OCI-M2 (cell line): Measurements from ENCODE around the gene ATAD2B.
"Not testable (repeated sequence)": the region's sequence is repeated elsewhere in the genome, so short reads cannot be mapped to it uniquely, and the experiment has no call there.

Experiments
- DNase-seq: peaks from one replicate; lab custom pipeline; 2025; ENCODE audit not compliant: unreplicated experiment; lab: John Stamatoyannopoulos, UW

The ATAD2B gene

DNA sequence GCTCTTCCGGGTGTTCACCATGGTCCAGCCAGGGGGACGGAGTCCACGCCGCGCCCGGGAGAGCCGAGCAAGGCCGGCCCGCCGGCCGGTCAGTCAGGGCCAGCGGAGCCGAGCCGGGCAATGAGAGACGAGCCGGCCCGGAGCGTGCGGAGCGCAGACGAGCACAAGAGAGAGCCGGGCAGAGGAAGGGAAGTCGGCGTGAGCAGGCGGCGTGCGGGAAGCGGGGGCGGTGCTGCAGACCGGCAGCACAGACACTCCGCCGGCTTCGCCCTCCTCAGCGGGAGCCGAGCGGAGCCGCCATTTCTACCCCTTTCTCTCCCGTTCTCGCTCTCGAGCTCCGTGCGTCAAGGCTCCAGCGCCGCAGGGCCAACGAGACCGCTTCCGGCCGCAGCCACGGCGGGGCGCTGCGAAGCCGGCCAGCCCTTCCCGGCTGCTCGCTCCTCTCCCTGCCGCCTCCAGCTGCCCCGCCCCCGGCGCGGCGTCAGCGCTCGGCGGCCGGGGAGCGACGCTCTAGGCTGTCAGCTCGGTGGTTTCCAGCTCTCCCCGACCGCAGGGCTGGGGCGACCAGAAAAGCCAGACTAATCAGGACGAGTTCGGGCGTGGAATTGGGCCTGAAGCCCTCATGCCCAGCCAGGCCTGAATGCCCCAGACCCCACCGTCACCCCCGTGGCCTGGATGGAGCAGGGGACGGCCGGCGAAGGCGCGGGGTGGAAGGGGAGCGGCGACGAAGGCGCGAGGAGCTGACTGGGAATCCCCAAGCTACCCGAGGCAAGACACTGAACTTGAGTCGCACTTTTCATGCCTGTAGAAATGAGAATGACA lies at the start of gene ATAD2B:
ATAD2B (minus strand) TSS at position 374 of the 822 bp plus-strand sequence; CDS start at position 21, 353 bp downstream.
- peak; percentile 45 for DNase-seq

DNA sequence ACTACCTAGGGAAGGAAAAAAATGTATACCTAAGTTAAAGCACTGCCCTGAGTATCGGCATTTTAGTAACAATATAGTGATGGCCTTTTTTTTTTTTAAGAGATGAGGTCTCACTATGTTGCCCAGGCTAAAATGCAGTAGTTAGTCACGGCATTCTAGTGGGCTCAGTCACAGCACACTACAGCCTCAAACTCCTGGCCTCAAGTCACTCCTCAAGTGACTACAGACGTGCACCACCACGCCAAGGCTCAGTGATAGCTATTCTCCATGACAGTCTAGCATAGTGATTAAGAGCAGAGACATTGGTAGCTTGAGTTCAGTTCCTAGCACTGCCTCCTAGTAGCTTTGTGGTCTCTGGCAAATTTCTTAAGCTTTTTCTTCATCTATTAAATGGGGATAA lies 40.9 kb upstream of the ATAD2B start:
- DNase-seq, result no peak

DNA sequence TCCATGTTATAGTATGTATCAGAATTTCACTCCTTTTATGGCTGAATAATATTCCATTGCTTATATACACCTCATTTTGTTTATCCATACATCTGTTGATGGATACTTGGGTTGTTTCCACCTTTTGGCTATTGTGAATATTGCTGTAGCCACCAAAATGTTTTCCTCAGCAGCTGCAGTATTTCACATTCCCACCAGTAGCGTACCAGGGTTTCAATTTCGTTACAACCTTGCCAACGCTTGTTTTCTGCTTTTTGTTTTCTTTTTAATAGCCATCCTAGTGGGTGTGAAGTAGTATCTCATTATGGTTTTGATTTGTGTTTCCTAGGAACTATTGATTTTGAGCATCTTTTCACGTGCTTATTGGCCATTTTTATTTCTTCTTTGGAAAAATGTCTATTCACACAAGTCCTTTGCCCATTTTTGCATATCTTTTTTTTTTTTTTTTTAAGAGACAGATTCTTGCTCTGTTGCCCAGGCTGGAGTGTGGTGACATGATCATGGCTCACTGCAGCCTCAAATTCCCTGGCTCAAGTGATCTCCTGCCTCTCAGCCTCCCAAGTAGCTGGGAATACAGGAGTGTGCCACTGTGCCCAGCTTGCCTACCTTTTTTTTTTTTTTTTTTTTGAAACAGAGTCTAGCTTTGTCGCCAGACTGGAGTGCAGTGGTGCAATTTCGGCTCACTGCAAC lies 27.5 kb upstream of the ATAD2B start:
- DNase-seq, result no peak

DNA sequence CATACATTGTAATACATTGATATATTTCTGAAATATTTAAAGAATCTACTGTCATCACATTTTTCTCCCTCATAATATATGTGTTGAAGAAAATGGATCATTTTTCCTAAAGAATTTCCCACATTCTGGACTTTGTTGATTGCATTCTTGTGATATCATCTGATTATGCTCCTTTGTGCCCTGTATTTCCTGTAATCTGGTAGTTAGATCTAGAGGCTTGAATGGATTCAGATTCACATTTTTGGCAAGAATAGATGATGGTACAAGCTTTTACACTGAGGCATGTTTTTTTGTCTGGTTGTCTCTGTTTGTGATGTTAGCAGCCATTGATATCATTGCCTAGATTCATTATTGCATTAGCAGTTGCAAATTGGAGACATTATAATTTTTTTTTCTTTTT lies 26.7 kb upstream of the ATAD2B start:
- no peak for DNase-seq

DNA sequence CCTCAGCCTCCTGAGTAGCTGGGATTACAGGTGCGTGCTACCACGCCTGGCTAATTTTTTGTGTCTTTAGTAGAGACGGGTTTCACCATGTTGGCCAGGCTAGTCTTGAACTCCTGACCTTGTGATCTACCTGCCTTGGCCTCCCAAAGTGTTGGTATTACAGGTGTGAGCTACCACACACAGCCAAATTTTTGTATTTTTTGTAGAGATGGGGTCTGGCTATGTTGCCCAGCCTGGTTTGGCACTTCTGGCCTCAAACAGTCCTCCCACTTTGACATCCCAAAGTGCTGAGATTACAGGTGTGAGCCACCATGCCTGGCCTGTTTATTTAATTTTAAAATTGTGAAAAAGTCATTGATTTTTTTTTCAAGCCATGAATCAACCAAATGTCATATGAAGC lies 25.6 kb upstream of the ATAD2B start:
- DNase-seq, result not testable (repeated sequence)

DNA sequence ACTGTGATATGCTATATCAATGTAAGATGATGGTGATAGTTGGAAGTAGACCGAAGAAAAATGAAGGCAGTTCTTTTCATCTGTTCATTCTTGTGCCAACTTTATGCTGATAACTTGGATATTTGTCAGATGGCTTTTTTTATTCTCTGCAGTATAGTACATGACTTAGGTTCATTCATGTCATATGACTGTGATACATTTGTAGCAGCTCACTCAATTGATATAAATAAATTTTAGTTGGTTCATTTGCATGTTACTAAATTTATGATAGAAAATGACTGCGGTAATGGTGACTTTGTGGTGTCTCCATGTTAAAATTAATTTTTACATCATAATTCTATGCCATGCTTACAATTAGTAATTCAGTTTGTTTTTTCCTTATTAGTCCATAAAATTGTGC lies 20.4 kb upstream of the ATAD2B start:
- no peak for DNase-seq

DNA sequence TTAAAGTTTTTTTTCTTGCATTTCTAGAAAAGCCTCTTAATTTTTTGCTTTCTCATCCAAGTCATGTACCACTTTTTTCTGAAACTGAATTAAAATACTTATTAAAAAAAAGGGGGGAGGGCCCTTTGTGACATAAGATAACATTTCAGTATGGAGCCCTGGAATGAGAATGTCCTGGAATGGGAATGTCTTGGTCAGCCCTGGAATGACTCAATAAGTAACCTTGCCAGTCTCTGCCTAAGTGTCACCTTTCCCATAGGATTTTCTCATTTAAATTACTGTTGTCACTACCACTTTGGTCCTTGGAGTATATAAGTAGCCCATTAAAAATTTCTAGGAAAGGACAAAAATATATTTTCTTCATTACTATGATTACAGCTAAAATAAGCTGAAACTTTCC lies 18.1 kb upstream of the ATAD2B start:
- DNase-seq, result no peak

DNA sequence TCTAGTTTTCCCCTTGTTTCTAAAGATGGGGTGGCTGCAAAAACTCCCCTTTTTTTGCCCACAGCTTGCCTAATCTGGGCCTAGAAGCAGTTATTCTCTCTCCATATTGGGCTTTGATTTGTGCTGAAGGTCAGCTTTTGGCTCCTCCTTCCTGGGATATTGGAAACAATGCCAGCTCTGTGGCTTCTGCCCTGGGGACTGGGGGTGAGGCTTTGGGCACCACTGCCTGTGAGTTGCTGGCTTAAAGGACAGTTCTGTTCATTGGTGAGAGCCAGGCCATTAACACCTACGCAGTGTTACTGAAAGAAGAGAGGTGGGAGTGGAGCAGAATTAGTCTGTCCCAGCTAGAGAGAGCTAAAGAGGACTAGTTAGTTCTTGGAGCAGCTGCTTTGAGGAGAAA lies 17.6 kb upstream of the ATAD2B start:
- DNase-seq, result no peak

DNA sequence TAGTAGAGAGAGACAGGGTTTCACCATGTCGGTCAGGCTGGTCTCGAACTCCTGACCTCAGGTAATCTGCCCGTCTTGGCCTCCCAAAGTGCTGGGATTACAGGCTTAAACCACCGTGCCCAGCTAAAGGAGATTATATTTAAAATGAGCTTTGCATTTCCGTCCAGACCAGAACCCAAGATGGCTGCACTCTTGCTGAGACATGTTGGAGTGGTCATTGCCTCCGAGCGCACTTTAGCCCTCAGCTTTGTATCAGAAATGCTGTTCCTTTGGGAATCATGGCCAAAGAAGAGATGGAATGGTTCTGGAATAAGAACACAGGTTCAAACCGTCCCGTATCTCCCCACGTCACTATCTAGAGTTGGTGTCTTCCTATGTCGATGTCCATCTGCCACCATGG lies 16.7 kb upstream of the ATAD2B start:
- DNase-seq, result no peak

DNA sequence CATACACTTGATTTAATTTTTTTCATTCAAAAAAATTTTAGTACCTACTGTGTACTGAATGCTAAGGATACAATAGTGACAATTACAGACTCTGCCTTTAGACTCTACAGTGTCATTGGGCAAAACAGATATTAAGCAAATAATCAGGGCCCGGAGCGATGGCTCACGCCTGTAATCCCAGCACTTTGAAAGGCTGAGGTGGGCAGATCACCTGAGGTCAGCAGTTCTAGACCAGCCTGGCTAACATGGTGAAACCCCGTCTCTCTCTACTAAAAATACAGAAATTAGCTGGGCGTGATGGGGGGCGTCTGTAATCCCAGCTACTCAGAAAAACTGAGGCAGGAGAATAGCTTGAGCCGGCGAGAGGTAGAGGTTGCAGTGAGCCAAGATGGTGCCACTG lies 14.7 kb upstream of the ATAD2B start:
- no peak for DNase-seq

DNA sequence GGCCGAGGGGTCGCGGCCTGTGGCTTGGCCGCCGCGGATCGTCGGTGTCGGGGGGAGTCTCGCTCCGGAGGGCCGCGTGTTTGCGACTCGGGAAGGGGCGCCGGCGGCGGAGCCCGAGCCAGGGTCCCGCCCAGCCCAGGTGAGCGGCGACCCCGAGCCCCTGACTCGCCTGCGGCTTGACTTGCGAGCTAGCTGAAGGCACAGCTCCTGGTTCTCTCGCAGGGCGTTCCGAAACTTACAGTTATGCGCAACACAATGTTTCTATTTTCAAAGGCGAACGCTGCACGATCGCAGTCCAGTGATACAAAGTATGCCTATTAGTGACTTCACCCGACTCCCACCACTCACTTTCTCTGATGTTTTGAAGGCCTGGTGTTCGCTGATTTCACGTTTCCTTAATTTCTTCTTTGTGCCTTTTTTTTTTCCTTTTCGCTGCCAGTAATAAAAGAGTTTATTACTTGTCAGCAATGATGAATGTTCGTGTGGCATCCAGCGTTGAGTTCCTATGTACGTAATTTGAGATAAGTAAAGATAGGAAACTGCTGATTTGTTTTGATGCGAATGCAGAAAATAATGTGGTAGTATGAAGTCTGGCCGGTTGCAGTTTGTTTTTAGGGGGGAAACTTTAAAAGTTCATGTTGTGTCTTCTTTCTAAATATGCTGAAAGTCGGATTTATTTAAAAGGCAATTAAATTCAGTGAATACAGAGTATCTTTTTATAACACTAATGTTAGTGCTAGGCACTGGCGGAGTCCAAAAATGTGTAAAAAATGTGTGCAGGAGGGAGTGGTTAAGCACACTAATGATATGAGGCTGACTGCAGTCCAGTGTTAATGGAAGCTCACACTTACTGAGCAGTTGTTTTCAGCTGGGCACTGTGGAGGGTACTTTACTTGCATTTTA lies 14.0 kb upstream of the ATAD2B start:
- no peak for DNase-seq

DNA sequence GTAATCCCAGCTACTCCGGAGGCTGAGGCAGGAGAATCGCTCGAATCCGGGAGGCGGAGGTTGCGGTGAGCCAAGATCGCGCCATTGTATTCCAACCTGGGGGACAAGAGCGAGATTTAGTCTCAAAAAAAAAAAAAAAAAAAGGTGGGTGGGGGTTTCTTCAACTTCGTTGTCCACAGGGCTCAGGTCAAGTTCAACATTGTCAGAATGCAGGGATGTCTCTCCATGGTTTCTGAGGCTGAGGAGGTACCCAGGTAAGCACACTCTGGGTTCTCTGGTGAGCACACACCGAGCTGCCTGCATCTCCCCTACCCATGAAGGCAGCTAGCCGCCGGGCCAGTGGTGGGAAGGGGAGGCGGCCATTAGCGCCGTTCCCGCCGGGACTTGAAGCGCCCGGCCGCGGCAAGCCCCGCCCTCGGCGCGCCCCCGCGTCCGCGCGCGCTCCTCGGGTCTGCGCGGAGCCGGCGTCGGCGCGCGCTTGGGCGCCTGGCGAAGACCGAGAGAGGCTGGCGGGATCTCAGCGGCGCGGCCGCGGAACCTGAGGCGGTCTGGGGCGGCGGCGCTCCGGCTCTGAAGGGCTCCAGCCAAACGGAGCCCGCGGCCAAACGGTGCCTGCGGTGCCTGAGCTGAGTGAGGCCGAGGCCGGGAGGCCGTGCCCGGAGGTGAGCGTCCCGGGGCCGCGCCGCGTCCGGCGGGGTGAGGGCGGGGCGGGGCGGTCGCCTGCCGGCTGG lies 13.2 kb upstream of the ATAD2B start, which contains the start of gene UBXN2A:
UBXN2A (plus strand) TSS at position 477 of the 731 bp plus-strand sequence. CDS start 17,852 bp downstream, outside the sequence.
- no peak for DNase-seq

DNA sequence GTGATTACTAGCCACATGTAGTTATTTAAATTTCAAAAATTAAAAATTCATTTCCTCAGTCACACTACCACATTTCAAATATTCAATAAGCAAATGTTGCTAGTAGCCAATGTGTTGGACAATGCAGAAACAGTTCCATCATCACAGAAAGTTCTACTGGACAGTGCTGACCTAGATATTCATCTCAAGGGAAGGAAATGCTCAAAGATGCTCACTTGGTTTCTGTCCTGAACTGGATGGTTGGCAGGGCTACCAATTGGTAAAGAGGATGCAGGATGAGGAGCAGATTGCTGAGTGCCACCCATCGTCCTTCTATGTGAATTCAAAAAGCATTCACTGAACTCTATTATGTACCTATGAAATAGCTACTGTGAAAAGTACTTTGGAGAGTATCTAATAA lies 7.3 kb upstream of the ATAD2B start:
- no peak for DNase-seq

DNA sequence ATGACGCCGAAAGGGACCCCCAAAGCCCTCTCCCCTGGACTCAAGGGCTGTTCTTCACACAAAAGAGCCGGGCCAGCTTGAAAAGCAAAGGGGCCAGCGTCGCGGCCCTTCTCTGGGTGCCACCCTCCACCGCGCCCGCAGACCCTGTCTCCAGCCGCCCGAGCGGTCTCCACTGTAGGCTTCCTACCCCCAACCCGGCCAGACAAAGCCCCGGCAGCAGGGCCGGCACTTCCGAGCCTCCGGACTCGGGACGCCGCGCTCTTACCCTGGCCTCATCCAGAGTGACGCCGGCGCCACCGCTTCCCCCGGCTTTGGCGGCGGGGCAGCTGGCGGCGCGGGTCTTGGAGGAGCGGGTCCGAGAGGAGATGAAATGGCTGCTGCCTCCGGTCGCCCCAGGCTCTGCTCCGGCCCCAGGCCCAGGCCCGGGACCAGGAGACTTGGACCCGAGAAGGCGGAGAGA lies 603 bp downstream of the ATAD2B start:
- DNase-seq, result no peak

DNA sequence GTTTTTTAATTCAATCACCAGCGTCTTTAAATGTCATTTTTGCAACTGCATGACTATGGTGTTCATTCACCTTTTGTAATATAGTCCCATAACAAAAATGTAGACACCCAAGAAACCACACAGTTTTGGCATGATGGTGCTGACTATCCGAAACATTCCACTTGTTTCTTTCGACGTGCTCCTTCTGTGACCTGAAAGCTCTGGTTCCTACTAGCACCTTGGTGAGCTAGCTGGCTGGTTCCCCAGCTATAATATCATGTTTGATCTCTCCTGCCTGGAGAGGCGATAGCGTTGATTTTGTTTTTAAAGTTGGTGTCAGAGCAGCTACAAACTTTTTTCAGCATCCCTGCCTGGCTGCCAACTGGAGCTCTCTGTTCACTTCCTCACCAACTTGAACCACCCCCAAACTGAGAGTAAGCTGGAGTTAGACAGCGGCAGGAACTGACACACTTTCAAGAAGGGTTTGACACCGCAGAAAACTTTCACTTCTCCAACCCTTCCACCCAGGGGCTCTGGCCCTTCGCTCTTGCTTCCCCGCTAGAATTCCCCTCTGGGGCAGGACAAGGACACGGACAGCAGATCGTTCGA lies 1.1 kb downstream of the ATAD2B start:
- DNase-seq, result no peak

DNA sequence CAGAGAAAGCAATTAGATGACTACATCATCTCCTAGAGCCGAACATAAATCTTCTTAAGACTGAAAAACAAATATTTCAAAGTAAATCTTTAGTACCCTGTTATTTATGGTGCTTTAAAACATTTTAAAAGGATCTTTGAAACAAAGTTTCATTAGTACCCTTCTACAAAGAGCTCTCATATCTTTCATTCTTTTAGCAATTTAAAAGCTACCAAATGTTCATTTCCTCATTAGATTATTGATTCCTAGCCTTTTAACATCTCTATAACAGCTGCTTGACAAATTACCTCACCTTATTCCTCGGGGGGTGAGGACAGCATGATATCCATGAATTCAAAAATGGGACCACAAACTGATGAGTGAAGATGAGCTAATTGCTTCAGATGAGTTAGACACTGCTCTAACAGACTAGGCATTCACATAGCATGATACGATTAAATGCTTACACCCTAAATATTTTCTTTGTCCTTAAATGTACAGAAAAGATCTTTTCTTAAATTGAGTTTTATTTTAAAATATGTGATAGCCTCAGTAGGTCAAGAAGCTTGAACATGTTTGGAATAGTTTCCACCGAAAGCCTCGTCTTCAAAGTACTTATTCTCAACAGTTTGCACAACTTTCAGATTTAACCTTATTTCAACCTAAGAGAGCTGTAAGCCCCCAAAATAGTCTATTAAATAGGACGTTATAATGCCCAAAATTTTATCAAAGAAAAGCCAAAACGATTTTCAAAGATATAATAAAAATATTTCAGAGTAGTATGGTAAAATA lies 2.1 kb downstream of the ATAD2B start:
- no peak for DNase-seq

DNA sequence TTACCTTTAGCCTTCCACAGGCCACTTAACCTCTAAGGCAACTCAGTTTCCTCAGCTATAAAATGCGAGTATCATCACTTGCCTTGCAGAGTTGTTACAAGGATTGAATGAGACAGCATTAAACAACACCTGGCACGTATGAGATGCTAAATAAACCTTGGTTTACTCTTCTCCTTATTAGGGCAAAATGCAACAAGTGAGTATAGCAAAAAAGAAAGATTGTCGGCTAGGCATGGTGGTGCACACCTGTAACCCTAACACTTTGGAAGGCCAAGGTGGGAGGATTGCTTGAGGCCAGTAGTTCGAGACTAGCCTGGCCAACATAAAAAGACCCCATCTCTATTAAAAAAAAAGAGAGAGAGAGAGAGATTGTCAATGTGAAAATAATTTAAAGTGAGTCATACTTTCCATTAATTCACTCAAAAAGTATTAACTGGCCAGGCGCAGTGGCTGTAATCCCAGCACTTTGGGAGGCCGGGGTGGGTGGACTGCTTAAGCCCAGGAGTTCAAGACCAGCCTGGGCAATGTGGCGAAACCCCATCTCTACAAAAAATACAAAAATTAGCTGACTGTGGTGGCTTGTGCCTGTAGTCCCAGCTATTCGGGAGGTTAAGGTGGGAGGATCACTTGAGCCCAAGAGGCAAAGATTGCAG lies 8.0 kb downstream of the ATAD2B start:
- no peak for DNase-seq

DNA sequence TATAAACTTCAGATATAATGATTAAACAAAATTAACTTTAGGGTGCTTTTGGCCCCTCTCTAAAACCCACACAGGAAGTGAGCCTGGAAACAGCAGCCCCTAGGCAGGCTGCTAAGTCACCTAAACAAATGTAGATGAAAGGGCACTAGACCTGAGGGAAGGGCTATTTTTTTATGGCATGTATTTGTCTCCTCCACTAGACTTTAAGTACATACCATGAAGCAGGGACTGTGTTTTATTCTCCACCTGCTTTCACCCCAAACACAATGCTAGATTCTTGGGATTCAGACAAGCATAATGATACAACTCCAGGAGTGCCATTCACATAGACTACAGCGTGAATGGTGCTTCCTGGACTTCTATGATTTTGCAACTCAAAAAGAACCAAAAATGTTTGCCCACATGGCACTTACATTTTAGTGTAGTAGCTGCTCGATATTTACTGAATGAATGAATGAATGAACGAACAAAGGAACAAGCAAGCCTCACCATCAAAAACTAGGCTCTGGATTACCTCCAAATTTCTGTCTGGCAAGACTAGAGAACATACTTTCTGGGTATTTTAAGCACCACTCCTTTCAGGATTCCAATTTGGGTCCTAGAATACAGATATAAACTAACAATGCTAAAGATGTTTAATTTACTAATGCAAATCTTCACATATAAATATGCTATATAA lies 10.1 kb downstream of the ATAD2B start:
- no peak for DNase-seq
